SK-N-SH treated with all-trans-retinoic acid at 6 μM for 48 hours (cell line): ENCODE results near the gene TMEM30A.

Source experiments
- ATAC-seq: fragments of 200-7000 bp; cut with Tn5 transposase; 3 replicates; pipeline ENCODE4 v1.9.1; 2020; ENCODE audit warnings: mild to moderate bottlenecking, moderate library complexity
- ARNTL ChIP-seq: fragments of 450-650 bp; formaldehyde crosslinking; IDR thresholded peaks from 2 replicates; pipeline ENCODE4 v1.5.0; 2020; ENCODE audit warnings: low read depth, mild to moderate bottlenecking, moderate library complexity, borderline replicate concordance
- BACH2 ChIP-seq: fragments of 250-450 bp; sonication (Bioruptor Pico); IDR thresholded peaks from 2 replicates; pipeline ENCODE4 v1.9.0; 2021; ENCODE audit warnings: mild to moderate bottlenecking, borderline replicate concordance
- CSDC2 ChIP-seq: fragments of 250-450 bp; sonication (Bioruptor Pico); IDR thresholded peaks from 2 replicates; pipeline ENCODE4 v1.5.0; 2020; ENCODE audit warnings: mild to moderate bottlenecking, moderate library complexity
- ESRRG ChIP-seq: fragments of 250-450 bp; sonication (Bioruptor Pico); IDR thresholded peaks from 2 replicates; pipeline ENCODE4 v1.6.1; 2021; ENCODE audit warnings: mild to moderate bottlenecking
- GLIS3 ChIP-seq: fragments of 250-450 bp; sonication (Bioruptor Pico); IDR thresholded peaks from 2 replicates; pipeline ENCODE4 v1.5.0; 2020; ENCODE audit warnings: mild to moderate bottlenecking, moderate library complexity
- ISL1 ChIP-seq: fragments of 250-450 bp; sonication (Bioruptor Pico); IDR thresholded peaks from 2 replicates; pipeline ENCODE4 v2.1.2; 2022; ENCODE audit warnings: mild to moderate bottlenecking, moderate library complexity
- PPARA ChIP-seq: fragments of 250-450 bp; sonication (Bioruptor Pico); IDR thresholded peaks from 2 replicates; pipeline ENCODE4 v1.5.0; 2020; ENCODE audit warnings: mild to moderate bottlenecking, borderline replicate concordance
- SNAI2 ChIP-seq: fragments of 250-450 bp; sonication (Bioruptor Pico); IDR thresholded peaks from 2 replicates; pipeline ENCODE4 v1.5.0; 2020; ENCODE audit warnings: mild to moderate bottlenecking, moderate library complexity
- ZC3H10 ChIP-seq: fragments of 250-450 bp; sonication (Bioruptor Pico); IDR thresholded peaks from 2 replicates; pipeline ENCODE4 v1.5.1; 2021; ENCODE audit warnings: mild to moderate bottlenecking, moderate library complexity
- ZFP30 ChIP-seq: fragments of 450-650 bp; formaldehyde crosslinking; IDR thresholded peaks from 2 replicates; pipeline ENCODE4 v1.5.0; 2022; ENCODE audit warnings: mild to moderate bottlenecking, moderate library complexity
- ZNF565 ChIP-seq: fragments of 450-650 bp; formaldehyde crosslinking; conservative IDR thresholded peaks from 2 replicates; pipeline ENCODE4 v1.5.0; 2020; ENCODE audit warnings: low read depth, mild to moderate bottlenecking, moderate library complexity
- ZNF70 ChIP-seq: fragments of 450-650 bp; formaldehyde crosslinking; IDR thresholded peaks from 2 replicates; pipeline ENCODE4 v1.5.0; 2020; ENCODE audit warnings: mild to moderate bottlenecking, moderate library complexity
- TF ChIP-seq, protein P1 (sequence below): fragments of 250-450 bp; sonication (Bioruptor Pico); IDR thresholded peaks from 2 replicates; pipeline ENCODE4 v1.8.0; 2020; ENCODE audit warnings: mild to moderate bottlenecking, moderate library complexity, borderline replicate concordance
- TF ChIP-seq, protein P2 (sequence below): fragments of 250-450 bp; sonication (Bioruptor Pico); IDR thresholded peaks from 2 replicates; pipeline ENCODE4 v1.5.1; 2021; ENCODE audit warnings: mild to moderate bottlenecking, moderate library complexity
- TF ChIP-seq, protein P3 (sequence below): fragments of 250-450 bp; sonication (Bioruptor Pico); IDR thresholded peaks from 2 replicates; pipeline ENCODE4 v1.5.0; 2020; ENCODE audit warnings: mild to moderate bottlenecking, moderate library complexity
- TF ChIP-seq, protein P4 (sequence below): fragments of 250-450 bp; sonication (Bioruptor Pico); IDR thresholded peaks from 2 replicates; pipeline ENCODE4 v1.5.1; 2020; ENCODE audit warnings: low read depth, mild to moderate bottlenecking, moderate library complexity
- TF ChIP-seq, protein P5 (sequence below): fragments of 250-450 bp; sonication (Bioruptor Pico); IDR thresholded peaks from 2 replicates; pipeline ENCODE4 v1.8.0; 2021; ENCODE audit warnings: low read depth, mild to moderate bottlenecking, moderate library complexity, borderline replicate concordance

Gene TMEM30A

DNA sequence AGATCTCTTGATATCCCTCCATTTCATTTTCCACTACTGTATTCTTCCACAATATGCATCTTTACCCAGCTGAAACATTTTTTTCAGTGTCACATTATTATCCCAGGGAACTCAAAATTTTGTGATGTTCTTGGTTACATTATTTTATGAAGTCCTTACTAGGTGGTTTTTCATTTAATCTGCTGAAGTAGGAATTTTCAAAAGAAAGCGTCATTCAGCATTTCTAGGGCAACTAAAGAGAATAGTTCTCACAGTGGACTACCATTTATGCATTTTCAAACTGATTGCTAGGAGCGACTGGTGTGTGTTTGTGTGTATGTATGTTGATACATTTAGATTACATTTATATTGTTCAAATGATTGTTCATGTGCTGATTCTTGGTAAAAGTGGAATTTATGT lies 2.4 kb upstream of the TMEM30A start:
- TF ChIP-seq ZNF70 (CRISPR knock-in tag) (no peak), BACH2 (CRISPR knock-in tag) (no peak), ZC3H10 (CRISPR knock-in tag) (no peak), GLIS3 (CRISPR knock-in tag) (no peak), ARNTL (CRISPR knock-in tag) (no peak), CSDC2 (no peak), PPARA (CRISPR knock-in tag) (no peak), ISL1 (CRISPR knock-in tag) (no peak), ZFP30 (CRISPR knock-in tag) (no peak), SNAI2 (CRISPR knock-in tag) (no peak)
- TF ChIP-seq, protein P1, sequence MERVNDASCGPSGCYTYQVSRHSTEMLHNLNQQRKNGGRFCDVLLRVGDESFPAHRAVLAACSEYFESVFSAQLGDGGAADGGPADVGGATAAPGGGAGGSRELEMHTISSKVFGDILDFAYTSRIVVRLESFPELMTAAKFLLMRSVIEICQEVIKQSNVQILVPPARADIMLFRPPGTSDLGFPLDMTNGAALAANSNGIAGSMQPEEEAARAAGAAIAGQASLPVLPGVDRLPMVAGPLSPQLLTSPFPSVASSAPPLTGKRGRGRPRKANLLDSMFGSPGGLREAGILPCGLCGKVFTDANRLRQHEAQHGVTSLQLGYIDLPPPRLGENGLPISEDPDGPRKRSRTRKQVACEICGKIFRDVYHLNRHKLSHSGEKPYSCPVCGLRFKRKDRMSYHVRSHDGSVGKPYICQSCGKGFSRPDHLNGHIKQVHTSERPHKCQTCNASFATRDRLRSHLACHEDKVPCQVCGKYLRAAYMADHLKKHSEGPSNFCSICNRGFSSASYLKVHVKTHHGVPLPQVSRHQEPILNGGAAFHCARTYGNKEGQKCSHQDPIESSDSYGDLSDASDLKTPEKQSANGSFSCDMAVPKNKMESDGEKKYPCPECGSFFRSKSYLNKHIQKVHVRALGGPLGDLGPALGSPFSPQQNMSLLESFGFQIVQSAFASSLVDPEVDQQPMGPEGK, result no peak
- TF ChIP-seq, protein P2, sequence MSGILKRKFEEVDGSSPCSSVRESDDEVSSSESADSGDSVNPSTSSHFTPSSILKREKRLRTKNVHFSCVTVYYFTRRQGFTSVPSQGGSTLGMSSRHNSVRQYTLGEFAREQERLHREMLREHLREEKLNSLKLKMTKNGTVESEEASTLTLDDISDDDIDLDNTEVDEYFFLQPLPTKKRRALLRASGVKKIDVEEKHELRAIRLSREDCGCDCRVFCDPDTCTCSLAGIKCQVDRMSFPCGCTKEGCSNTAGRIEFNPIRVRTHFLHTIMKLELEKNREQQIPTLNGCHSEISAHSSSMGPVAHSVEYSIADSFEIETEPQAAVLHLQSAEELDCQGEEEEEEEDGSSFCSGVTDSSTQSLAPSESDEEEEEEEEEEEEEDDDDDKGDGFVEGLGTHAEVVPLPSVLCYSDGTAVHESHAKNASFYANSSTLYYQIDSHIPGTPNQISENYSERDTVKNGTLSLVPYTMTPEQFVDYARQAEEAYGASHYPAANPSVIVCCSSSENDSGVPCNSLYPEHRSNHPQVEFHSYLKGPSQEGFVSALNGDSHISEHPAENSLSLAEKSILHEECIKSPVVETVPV, result no peak
- TF ChIP-seq, protein P3, sequence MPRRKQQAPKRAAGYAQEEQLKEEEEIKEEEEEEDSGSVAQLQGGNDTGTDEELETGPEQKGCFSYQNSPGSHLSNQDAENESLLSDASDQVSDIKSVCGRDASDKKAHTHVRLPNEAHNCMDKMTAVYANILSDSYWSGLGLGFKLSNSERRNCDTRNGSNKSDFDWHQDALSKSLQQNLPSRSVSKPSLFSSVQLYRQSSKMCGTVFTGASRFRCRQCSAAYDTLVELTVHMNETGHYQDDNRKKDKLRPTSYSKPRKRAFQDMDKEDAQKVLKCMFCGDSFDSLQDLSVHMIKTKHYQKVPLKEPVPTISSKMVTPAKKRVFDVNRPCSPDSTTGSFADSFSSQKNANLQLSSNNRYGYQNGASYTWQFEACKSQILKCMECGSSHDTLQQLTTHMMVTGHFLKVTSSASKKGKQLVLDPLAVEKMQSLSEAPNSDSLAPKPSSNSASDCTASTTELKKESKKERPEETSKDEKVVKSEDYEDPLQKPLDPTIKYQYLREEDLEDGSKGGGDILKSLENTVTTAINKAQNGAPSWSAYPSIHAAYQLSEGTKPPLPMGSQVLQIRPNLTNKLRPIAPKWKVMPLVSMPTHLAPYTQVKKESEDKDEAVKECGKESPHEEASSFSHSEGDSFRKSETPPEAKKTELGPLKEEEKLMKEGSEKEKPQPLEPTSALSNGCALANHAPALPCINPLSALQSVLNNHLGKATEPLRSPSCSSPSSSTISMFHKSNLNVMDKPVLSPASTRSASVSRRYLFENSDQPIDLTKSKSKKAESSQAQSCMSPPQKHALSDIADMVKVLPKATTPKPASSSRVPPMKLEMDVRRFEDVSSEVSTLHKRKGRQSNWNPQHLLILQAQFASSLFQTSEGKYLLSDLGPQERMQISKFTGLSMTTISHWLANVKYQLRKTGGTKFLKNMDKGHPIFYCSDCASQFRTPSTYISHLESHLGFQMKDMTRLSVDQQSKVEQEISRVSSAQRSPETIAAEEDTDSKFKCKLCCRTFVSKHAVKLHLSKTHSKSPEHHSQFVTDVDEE (CRISPR knock-in tag), result no peak
- TF ChIP-seq, all 23 proteins: peak for 0
- ATAC-seq, result no peak

DNA sequence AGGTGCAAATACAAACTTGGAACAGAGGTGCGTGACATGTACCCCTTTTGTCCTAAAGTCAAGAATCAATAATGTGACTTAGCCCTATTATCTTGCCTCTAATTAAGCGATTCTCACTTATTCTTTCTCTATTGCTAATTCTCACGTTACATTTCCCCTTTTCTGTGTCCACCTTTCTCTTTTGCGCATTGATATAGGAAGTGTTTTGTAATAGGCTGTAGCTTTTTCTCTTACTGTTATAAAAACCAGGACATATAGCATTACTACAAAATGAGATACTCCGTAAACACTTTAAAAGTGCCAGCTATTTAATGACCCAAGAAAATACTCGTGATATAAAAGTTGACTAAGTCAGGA lies 669 bp upstream of the TMEM30A start:
- ATAC-seq, result peak; percentile 15
- TF ChIP-seq, protein P3 (CRISPR knock-in tag), result no peak
- no peak for TF ChIP-seq ESRRG (CRISPR knock-in tag)
- TF ChIP-seq ZC3H10 (CRISPR knock-in tag), result no peak
- TF ChIP-seq, protein P4, sequence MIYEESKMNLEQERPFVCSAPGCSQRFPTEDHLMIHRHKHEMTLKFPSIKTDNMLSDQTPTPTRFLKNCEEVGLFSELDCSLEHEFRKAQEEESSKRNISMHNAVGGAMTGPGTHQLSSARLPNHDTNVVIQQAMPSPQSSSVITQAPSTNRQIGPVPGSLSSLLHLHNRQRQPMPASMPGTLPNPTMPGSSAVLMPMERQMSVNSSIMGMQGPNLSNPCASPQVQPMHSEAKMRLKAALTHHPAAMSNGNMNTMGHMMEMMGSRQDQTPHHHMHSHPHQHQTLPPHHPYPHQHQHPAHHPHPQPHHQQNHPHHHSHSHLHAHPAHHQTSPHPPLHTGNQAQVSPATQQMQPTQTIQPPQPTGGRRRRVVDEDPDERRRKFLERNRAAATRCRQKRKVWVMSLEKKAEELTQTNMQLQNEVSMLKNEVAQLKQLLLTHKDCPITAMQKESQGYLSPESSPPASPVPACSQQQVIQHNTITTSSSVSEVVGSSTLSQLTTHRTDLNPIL (CRISPR knock-in tag), result no peak
- no peak for TF ChIP-seq GLIS3 (CRISPR knock-in tag)
- no peak for TF ChIP-seq ARNTL (CRISPR knock-in tag)
- no peak for TF ChIP-seq ZNF70 (CRISPR knock-in tag)
- TF ChIP-seq, protein P2, result no peak

DNA sequence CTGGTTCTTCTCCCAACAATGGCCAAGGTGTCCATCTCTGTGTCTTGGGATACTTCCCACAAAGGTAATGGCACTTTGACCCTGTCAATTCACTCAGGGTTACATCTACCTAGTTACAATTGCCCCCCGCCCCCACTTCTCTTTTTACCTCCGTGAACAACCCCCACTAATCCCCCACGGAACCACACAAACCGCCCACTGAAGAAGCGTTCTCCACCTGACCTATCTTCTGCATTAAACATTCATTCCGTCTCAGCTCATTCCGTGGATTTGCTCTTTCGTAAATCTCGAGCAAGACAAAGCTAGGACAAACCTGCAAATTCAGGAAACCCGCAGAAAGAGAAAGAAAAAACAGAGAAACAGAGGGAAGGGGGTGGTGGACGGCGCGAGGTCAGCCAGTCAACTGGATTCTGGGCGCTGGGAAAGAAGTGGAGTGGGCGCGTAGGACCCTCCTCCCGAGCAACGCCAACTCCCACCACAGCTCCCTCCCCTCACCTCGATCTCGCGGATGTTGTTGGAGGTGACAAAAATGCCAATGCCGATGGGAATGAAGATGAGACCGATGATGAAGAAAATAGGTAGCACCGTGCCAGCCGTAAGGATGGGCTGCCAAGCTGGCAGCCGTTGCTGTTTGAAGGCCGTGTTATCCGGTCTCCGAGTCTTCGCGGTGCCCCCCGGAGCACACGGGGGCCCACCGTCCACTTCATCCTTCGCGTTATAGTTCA lies 523 bp downstream of the TMEM30A start:
- no peak for TF ChIP-seq ZNF565 (CRISPR knock-in tag)
- TF ChIP-seq, protein P5, sequence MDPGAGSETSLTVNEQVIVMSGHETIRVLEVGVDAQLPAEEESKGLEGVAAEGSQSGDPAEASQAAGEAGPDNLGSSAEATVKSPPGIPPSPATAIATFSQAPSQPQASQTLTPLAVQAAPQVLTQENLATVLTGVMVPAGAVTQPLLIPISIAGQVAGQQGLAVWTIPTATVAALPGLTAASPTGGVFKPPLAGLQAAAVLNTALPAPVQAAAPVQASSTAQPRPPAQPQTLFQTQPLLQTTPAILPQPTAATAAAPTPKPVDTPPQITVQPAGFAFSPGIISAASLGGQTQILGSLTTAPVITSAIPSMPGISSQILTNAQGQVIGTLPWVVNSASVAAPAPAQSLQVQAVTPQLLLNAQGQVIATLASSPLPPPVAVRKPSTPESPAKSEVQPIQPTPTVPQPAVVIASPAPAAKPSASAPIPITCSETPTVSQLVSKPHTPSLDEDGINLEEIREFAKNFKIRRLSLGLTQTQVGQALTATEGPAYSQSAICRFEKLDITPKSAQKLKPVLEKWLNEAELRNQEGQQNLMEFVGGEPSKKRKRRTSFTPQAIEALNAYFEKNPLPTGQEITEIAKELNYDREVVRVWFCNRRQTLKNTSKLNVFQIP, result no peak
- TF ChIP-seq BACH2 (CRISPR knock-in tag), result no peak
- TF ChIP-seq, all 23 proteins: peak for 0

More for the DNA sequence above, 523 bp downstream of the TMEM30A start:
- peak; percentile 58 for ATAC-seq
